ENCODE measurements around the gene MPG. TPM values are rescaled to one million over a fixed set of nuclear protein-coding genes. Genes with fewer than 3 reads are reported as not detected.

The MPG gene
- total RNA-seq, 3 donors from 2014 or later: 25.0 to 30.3 (median 29.9) TPM

GRCh38 chr16:130533-131173 lies 52.6 kb downstream of the MPG start:
- no peak for DNase-seq
- intact Hi-C loops (cut with DNase I, micrococcal nuclease): no loop called here
- TF ChIP-seq, protein P1, sequence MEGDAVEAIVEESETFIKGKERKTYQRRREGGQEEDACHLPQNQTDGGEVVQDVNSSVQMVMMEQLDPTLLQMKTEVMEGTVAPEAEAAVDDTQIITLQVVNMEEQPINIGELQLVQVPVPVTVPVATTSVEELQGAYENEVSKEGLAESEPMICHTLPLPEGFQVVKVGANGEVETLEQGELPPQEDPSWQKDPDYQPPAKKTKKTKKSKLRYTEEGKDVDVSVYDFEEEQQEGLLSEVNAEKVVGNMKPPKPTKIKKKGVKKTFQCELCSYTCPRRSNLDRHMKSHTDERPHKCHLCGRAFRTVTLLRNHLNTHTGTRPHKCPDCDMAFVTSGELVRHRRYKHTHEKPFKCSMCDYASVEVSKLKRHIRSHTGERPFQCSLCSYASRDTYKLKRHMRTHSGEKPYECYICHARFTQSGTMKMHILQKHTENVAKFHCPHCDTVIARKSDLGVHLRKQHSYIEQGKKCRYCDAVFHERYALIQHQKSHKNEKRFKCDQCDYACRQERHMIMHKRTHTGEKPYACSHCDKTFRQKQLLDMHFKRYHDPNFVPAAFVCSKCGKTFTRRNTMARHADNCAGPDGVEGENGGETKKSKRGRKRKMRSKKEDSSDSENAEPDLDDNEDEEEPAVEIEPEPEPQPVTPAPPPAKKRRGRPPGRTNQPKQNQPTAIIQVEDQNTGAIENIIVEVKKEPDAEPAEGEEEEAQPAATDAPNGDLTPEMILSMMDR (IDR thresholded peaks at IDR 0.05): no peak

GRCh38 chr16:132120-132519 lies 54.1 kb downstream of the MPG start:
- no peaks in the 10 kb centered on the region for H3K36me3 ChIP-seq (ENCODE audit: low read depth)
- no peaks in the 10 kb centered on the region for H3K9me3 ChIP-seq
- intact Hi-C loops (cut with DNase I, micrococcal nuclease): no loop called here
- DNase-seq: no peak
- no peak for ATAC-seq
- no peak overlapping the region for H3K4me3 ChIP-seq
- peaks cover 2% of the 10 kb centered on the region for H3K4me1 ChIP-seq (ENCODE audit: low read depth)
- TF ChIP-seq, protein P1 (IDR thresholded peaks at IDR 0.05): no peak

More at GRCh38 chr16:130533-131173, 52.6 kb downstream of the MPG start:
- no peaks in the 10 kb centered on the region for H3K4me1 ChIP-seq (ENCODE audit: low read depth)
- ATAC-seq: no peak
- H3K9me3 ChIP-seq: no peaks in the 10 kb centered on the region
- no peaks in the 10 kb centered on the region for H3K36me3 ChIP-seq (ENCODE audit: low read depth)
- no peak overlapping the region for H3K4me3 ChIP-seq

GRCh38 chr16:133716-134115 lies 55.7 kb downstream of the MPG start:
- intact Hi-C loops (cut with DNase I, micrococcal nuclease): no loop called here
- DNase-seq (no peak), ATAC-seq (no peak)
- TF ChIP-seq, protein P1 (IDR thresholded peaks at IDR 0.05): no peak
- no peaks in the 10 kb centered on the region for H3K36me3 ChIP-seq (ENCODE audit: low read depth)
- H3K4me1 ChIP-seq (ENCODE audit: low read depth): peaks cover 5% of the 10 kb centered on the region
- no peak overlapping the region for H3K4me3 ChIP-seq
- no peaks in the 10 kb centered on the region for H3K9me3 ChIP-seq

Other genes with a start within 250 kb of the MPG start
- gene POLR3K, start 24.6 kb upstream of the MPG start, total RNA-seq: 10 to 100 TPM; 10.0 to 13.0 (median 12.6) TPM
- 10 to 100 TPM; 18.8 to 24.9 (median 20.6) TPM for gene SNRNP25, start 24.4 kb upstream of the MPG start, total RNA-seq
- 10 to 100 TPM; 27.2 to 39.2 (median 36.9) TPM for gene RHBDF1, start 5.6 kb upstream of the MPG start, total RNA-seq
- 10 to 100 TPM; 20.0 to 27.0 (median 21.0) TPM for gene NPRL3, start 60.4 kb downstream of the MPG start, total RNA-seq
- under 1 TPM in 1 of 3 donors, not detected in 2; 0.41 TPM for gene HBZ, start 74.4 kb downstream of the MPG start, total RNA-seq
- not detected for gene HBM, start 87.8 kb downstream of the MPG start, total RNA-seq
- gene HBA2, start 94.7 kb downstream of the MPG start, total RNA-seq: 1 to 10 TPM in 2 of 3 donors, not detected in 1; 2.9 to 3.4 TPM
- 1 to 10 TPM in 2 of 3 donors, not detected in 1; 4.3 to 8.5 TPM for gene HBA1, start 98.5 kb downstream of the MPG start, total RNA-seq
- gene HBQ1, start 102.2 kb downstream of the MPG start, total RNA-seq: not detected
- 10 to 100 TPM; 47.8 to 86.8 (median 67.2) TPM for gene LUC7L, start 151.2 kb downstream of the MPG start, total RNA-seq
- gene FAM234A, start 156.6 kb downstream of the MPG start, total RNA-seq: 100 to 1,000 TPM in 1 of 3 donors, 10 to 100 TPM in 2; 87.1 to 129 (median 99.1) TPM
- 10 to 100 TPM in 1 of 3 donors, 1 to 10 TPM in 2; 2.6 to 10.0 (median 8.1) TPM for gene RGS11, start 197.7 kb downstream of the MPG start, total RNA-seq
- gene ARHGDIG, start 202.4 kb downstream of the MPG start, total RNA-seq: 1 to 10 TPM; 1.7 to 6.8 (median 1.9) TPM
- 1 to 10 TPM in 2 of 3 donors, under 1 TPM in 1; 0.23 to 2.8 (median 1.3) TPM for gene PDIA2, start 204.9 kb downstream of the MPG start, total RNA-seq